GM19438 (cell line): ENCODE measurements around the gene GOLPH3.
"Not testable (repeated sequence)": the region's sequence is repeated elsewhere in the genome, so short reads cannot be mapped to it uniquely, and the experiment has no call there.

ENCODE experiments used
- ATAC-seq: cut with Tn5 transposase; IDR thresholded peaks from one replicate; pipeline ENCODE4 v1.9.1; 2021; ENCODE audit warnings: low read depth; ENCODE audit not compliant: unreplicated experiment

GOLPH3 gene

GRCh38 chr5:32143617-32144377 is 30.3 kb downstream of the GOLPH3 start:
- no peak for ATAC-seq

GRCh38 chr5:32138839-32139493 is 35.2 kb downstream of the GOLPH3 start:
- ATAC-seq = no peak

DNA sequence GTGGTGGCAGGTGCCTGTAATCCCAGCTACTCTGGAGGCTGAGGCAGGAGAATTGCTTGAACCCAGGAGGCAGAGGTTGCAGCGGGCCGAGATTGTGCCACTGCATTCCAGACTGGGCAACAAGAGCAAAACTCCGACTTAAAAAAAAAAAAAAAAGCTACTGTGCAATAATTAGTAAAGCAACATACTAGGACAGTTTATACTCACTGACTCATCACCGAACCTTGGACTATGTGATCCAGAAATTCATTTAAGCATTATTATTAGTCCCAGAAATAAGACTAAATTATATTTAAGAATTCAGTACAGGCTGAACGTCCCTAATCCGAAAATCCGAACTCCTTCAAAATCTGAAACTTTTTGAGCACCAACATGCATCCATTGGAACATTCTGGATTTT is 37.8 kb downstream of the GOLPH3 start:
- ATAC-seq = no peak

DNA sequence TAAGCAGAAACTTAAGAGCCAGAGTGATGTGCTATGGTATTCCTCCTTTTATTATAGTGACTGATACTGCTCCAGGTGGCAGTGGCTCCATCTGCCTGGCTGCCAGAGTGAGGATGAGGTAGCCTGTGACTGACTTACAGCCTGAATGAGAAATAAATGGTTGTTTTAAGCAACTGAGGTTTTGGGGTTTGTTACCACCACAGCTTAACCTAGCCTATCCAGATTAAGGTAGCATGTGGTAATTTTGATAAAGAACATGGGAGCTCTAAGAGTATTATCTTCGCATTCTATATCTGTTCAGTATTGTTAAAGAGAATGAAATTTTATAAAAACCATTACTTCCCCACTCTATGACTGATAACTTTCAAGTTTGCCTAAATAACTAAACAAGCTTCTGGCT is 39.0 kb downstream of the GOLPH3 start:
- no peak for ATAC-seq

- no peak for ATAC-seq
Observed at GRCh38 chr5:32132757-32133156, 41.4 kb downstream of the GOLPH3 start.

DNA sequence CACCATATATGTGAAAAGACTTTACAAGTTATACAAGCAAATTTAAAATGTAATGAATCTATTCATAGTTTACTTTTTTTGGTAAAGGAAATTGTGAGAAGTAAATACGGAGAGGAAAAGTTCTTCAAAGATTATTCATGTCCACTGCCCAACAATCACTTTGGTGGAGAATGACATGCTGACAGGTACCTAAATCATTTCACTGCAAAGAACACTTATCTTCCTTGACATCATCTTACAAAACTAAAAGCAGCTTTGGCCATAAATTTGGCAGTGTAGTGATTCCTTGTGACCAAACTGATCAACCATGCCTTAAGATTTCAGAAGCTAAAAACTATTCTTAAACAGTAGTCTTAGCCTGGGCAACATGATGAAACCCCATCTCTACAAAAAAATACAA is 42.5 kb downstream of the GOLPH3 start:
- no peak for ATAC-seq

DNA sequence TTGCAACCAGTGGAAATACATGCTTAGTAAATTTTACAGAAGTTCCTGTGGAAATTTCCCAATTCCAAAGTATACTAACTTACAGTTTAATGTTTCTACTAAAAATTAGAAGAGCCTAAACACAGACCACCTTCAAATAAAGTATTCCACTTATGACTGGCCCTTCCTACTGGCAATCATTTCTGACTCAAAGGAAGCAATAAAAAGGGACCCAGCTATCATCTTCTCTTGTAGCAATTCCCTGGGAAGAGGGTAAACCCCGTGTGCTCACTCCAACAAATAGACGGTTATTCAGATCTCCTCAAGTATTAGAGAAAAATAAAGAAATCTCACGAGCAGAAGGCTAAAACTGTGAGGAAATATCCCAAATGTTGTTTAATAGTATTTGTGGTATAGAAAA is 43.3 kb downstream of the GOLPH3 start:
- no peak for ATAC-seq

GRCh38 chr5:32129074-32129598 is 45.0 kb downstream of the GOLPH3 start:
- ATAC-seq = no peak

- ATAC-seq = no peak
Observed at GRCh38 chr5:32127711-32128110, 46.4 kb downstream of the GOLPH3 start.

DNA sequence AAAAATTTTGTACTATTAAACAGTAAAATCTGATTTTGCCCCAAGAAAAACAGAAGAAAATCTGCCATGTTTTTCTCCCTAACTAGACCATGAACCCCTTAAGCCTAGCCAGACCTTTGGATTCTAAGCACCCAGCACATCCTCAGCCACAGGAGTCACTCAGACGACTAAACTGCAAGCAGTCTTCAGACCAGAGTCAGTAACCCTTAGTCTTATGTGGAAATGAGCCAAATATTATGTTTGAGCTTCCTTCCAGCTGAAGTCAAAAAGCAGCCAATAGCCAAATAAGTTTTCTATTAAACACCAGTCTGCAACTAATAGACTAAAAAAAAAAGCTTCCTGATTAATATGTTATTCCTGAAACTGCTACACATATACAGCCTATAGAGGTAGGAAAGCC is 47.4 kb downstream of the GOLPH3 start:
- ATAC-seq = no peak

DNA sequence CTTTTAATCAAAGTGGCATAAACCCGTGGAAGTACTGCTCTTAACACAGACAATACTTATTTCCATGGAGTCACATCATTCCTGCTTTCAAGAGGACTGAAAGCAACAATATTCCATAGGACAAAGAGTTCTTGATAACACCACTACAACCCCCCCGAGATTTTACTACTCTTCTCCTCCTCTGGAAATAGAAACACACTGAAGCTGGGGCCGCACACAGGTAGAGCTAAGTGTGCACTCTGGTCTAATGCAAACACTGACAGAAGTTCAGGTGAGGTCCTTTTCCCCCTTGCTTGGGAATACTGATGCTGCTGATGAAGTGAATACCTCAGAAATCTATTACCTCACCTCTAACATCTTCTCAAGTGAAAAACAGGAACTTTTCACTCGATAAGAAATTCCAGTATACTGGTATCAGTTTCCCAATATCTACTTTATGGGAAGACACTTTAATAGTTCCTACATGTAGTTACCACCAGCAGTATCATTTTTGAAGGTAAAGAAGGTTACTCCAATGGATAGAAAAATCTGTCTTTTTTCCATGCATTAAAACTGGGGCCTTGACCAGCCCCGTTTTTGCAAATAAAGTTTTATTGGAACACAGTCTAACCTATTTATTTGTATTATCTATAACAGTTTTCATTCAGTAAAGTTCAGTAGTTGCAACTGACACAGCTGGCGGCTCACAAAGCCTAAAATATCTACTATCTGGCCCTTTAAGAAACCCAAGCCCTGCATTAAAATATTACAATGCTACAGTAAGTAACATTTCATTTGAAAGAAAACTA is 50.0 kb downstream of the GOLPH3 start:
- ATAC-seq = no peak

GRCh38 chr5:32123058-32123805 is 50.9 kb downstream of the GOLPH3 start:
- no peak for ATAC-seq

GRCh38 chr5:32118922-32119321 is 55.2 kb downstream of the GOLPH3 start:
- ATAC-seq = not testable (repeated sequence)

DNA sequence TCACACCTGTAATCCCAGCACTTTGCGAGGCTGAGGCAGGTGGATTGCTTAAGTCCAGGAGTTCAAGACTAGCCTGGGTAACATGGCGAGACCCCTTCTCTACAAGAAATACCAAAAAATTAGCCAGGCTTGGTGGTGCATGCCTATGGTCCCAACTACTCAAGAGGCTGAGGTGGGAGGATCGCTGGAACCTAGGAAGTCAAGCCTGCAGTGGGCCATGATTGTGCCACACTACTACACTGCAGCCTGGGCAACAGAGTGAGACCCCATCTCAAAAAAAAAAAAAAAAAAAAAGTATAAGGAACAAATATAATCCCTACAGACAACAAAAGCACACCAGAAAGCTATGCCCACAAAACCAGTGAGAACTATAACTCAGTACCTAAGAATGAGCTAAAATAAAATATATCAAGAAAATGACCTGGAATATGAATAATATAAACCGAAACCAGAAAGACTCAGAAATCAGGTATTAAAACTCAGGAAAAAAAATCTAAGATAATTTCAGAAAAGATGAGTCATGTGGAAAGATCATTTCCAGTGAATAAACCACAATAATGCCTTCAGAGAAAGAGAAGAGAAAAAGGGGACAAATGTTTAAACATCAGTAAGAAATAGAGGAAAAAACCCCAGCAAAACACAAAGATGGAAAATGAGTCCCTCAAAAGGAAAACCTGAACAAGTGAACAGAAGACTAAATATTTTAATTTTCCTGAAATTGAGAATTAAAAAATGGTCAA is 57.4 kb downstream of the GOLPH3 start:
- ATAC-seq = no peak

- ATAC-seq = no peak
Observed at GRCh38 chr5:32115985-32116384, 58.1 kb downstream of the GOLPH3 start.

- ATAC-seq = no peak
Observed at GRCh38 chr5:32110111-32110696, 63.9 kb downstream of the GOLPH3 start.

DNA sequence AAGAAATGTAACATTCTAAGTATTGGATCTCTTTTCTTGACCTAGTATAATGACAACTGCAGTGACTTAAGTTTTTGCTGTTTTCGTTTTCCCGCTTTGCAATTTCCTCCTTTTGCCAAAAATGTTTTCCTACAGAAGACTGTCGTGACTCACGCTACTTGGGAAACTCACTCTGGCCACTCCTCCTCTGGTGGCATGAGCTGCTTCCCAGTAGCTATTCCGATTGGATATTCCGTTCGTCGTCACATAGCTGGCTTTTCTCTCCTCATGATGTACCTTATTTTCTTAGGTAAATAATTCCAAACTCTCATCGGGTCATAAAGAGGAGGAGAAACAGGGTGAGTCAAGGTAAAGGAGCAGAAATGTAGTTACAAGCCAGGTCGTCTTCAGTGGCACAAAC is 64.9 kb downstream of the GOLPH3 start:
- no peak for ATAC-seq

- no peak for ATAC-seq
Observed at GRCh38 chr5:32108167-32108566, 66.0 kb downstream of the GOLPH3 start.

- ATAC-seq = no peak
Observed at GRCh38 chr5:32107291-32107690, 66.8 kb downstream of the GOLPH3 start.

DNA sequence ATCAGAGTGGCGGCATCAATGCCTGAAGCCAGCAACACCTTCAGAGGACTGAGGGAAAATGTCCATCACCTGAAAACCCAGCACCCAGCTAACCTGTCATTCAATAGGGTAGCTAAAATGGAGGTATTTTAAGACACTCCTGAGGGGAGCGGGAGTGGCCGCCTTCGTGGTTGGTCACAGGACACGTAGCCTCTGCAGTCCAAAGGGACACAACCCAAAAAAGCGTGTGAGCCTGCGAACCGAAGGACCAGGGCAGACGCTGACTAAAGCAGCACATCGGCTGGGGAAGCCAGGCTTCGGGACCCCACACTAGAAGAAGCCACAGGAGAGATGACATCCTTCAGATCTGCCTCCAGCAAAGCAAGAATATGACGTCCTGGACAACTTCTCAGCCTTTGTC is 70.6 kb downstream of the GOLPH3 start:
- no peak for ATAC-seq
